ENCODE measurements around the gene CCDC28B. TPM values are rescaled to one million over a fixed set of nuclear protein-coding genes. Genes with fewer than 3 reads are reported as not detected.

The CCDC28B gene
- total and polyA plus RNA-seq, 4 donors = 4.4 to 12.5 (median 5.7) TPM

GRCh38 chr1:32228771-32229170 lies 28.4 kb downstream of the CCDC28B start:
- no peaks in the 10 kb centered on the region for H3K9me3 ChIP-seq (ENCODE audit: control insufficient read depth in 4 of 4, insufficient read depth in 3 of 4, low read length in 3 of 4)
- H3K4me1 ChIP-seq (ENCODE audit: control insufficient read depth in 5 of 5, insufficient read depth in 5 of 5, low read length in 5 of 5) = peaks cover 0 to 6% (median 0%) of the 10 kb centered on the region in 5 donors
- no peak for TF ChIP-seq CTCF (IDR thresholded peaks at IDR 0.05; ENCODE audit: control extremely low read depth, extremely low read depth)
- H3K27me3 ChIP-seq (ENCODE audit: control insufficient read depth in 3 of 3, insufficient read depth in 3 of 3, low read length in 2 of 3) = no peaks in the 10 kb centered on the region
- DNase-seq = no peak
- 78 to 90% methylated on average over 3 of the region's 3 CpGs for WGBS, 2 donors
- no peak overlapping the region for H3K9ac ChIP-seq (ENCODE audit: insufficient read depth in 1 of 2, low read length in 2 of 2)
- peaks cover 20 to 44% (median 28%) of the 10 kb centered on the region in 4 donors for H3K36me3 ChIP-seq (ENCODE audit: control insufficient read depth in 4 of 4, insufficient read depth in 4 of 4, low read length in 4 of 4)
- H3K27ac ChIP-seq (ENCODE audit: low read depth in 1 of 2, low read length in 1 of 2) = no peak overlapping the region
- no peak overlapping the region for H3K4me3 ChIP-seq
- no peak for ATAC-seq (ENCODE audit: insufficient read depth, low FRiP score)

- H3K9ac ChIP-seq (ENCODE audit: insufficient read depth in 1 of 2, low read length in 2 of 2) = no peak overlapping the region
- H3K27me3 ChIP-seq (ENCODE audit: control insufficient read depth in 3 of 3, insufficient read depth in 3 of 3, low read length in 2 of 3) = no peaks in the 10 kb centered on the region
- H3K4me3 ChIP-seq = no peak overlapping the region
- 91 to 93% methylated on average over 5 of the region's 5 CpGs for WGBS, 2 donors
- peaks cover 0 to 3% (median 0%) of the 10 kb centered on the region in 5 donors for H3K4me1 ChIP-seq (ENCODE audit: control insufficient read depth in 5 of 5, insufficient read depth in 5 of 5, low read length in 5 of 5)
- DNase-seq = no peak
- TF ChIP-seq CTCF (IDR thresholded peaks at IDR 0.05; ENCODE audit: control extremely low read depth, extremely low read depth) = no peak
- no peak for ATAC-seq (ENCODE audit: insufficient read depth, low FRiP score)
- no peak overlapping the region for H3K27ac ChIP-seq (ENCODE audit: low read depth in 1 of 2, low read length in 1 of 2)
- H3K9me3 ChIP-seq (ENCODE audit: control insufficient read depth in 4 of 4, insufficient read depth in 3 of 4, low read length in 3 of 4) = no peaks in the 10 kb centered on the region
- peaks cover 16 to 36% (median 24%) of the 10 kb centered on the region in 4 donors for H3K36me3 ChIP-seq (ENCODE audit: control insufficient read depth in 4 of 4, insufficient read depth in 4 of 4, low read length in 4 of 4)
These were observed 31.5 kb downstream of the CCDC28B start for GRCh38 chr1:32231843-32232432.

GRCh38 chr1:32232558-32233304 lies 32.3 kb downstream of the CCDC28B start:
- Histone ChIP-seq H3K27me3 (ENCODE audit: control insufficient read depth in 3 of 3, insufficient read depth in 3 of 3, low read length in 2 of 3) (no peaks in the 10 kb centered on the region), H3K9ac (ENCODE audit: insufficient read depth in 1 of 2, low read length in 2 of 2) (no peak overlapping the region), H3K36me3 (ENCODE audit: control insufficient read depth in 4 of 4, insufficient read depth in 4 of 4, low read length in 4 of 4) (peaks cover 15 to 35% (median 21%) of the 10 kb centered on the region in 4 donors), H3K9me3 (ENCODE audit: control insufficient read depth in 4 of 4, insufficient read depth in 3 of 4, low read length in 3 of 4) (no peaks in the 10 kb centered on the region), H3K27ac (ENCODE audit: low read depth in 1 of 2, low read length in 1 of 2) (no peak overlapping the region), H3K4me3 (no peak overlapping the region), H3K4me1 (ENCODE audit: control insufficient read depth in 5 of 5, insufficient read depth in 5 of 5, low read length in 5 of 5) (peaks cover 0 to 3% (median 0%) of the 10 kb centered on the region in 5 donors)
- TF ChIP-seq CTCF (IDR thresholded peaks at IDR 0.05; ENCODE audit: control extremely low read depth, extremely low read depth) = no peak
- 90 to 94% methylated on average over 8 of the region's 8 CpGs for WGBS, 2 donors
- DNase-seq (no peak), ATAC-seq (ENCODE audit: insufficient read depth, low FRiP score) (no peak)

All from lung (tissue), 12 donors.